Measurements from ENCODE around the gene COL23A1. TPM values are rescaled to one million over a fixed set of nuclear protein-coding genes. Genes with fewer than 3 reads are reported as not detected.
"Not testable (repeated sequence)": the region's sequence is repeated elsewhere in the genome, so short reads cannot be mapped to it uniquely, and the experiment has no call there.

COL23A1 gene
- total RNA-seq, 1 experiment from 2014 or later = not detected

DNA sequence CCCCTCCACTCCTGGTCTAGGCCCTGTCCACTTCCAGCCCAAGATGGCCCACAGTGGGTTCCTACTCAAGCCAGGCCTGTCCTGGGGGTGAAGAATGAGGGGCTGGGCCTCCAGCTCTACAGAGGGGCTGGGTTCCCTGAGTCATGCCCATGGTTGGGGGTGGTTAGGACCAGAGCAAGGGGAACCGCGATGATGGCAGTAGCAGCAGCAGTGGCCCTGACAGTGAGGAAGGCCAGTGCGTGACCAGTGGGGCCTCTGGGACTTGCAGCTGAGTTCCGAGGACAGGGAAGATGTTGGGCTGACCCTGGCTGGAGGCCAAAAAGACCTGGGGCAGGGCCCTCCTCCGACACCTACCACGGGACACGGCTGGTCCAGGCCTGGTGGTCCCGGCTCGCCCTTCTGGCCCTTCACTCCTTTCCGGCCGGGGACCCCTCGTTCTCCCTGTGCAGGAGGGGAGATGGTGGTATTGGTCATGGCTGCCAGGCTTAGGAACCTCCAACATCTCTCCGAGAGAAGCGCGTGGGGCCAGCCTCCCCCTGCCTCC lies 348.4 kb downstream of the COL23A1 start:
- H3K9me3 ChIP-seq (replicated peaks) = no peaks in the 10 kb centered on the region
- H3K4me3 ChIP-seq = no peak overlapping the region
- no peak for DNase-seq
- H3K4me1 ChIP-seq = no peaks in the 10 kb centered on the region
- H3K27me3 ChIP-seq = no peaks in the 10 kb centered on the region
- H3K36me3 ChIP-seq = no peaks in the 10 kb centered on the region
- no peak overlapping the region for H3K27ac ChIP-seq

- DNase-seq = no peak
- H3K27ac ChIP-seq = no peak overlapping the region
Measured at GRCh38 chr5:178241231-178241663, 348.9 kb downstream of the COL23A1 start.

GRCh38 chr5:178240766-178241165 lies 349.4 kb downstream of the COL23A1 start:
- DNase-seq = no peak
- Histone ChIP-seq H3K4me1 (no peaks in the 10 kb centered on the region), H3K27ac (no peak overlapping the region), H3K4me3 (no peak overlapping the region), H3K9me3 (replicated peaks) (no peaks in the 10 kb centered on the region), H3K36me3 (no peaks in the 10 kb centered on the region), H3K27me3 (no peaks in the 10 kb centered on the region)

More at GRCh38 chr5:178241231-178241663, 348.9 kb downstream of the COL23A1 start:
- no peaks in the 10 kb centered on the region for H3K27me3 ChIP-seq
- H3K4me3 ChIP-seq = no peak overlapping the region
- H3K9me3 ChIP-seq (replicated peaks) = no peaks in the 10 kb centered on the region
- no peaks in the 10 kb centered on the region for H3K4me1 ChIP-seq
- no peaks in the 10 kb centered on the region for H3K36me3 ChIP-seq

DNA sequence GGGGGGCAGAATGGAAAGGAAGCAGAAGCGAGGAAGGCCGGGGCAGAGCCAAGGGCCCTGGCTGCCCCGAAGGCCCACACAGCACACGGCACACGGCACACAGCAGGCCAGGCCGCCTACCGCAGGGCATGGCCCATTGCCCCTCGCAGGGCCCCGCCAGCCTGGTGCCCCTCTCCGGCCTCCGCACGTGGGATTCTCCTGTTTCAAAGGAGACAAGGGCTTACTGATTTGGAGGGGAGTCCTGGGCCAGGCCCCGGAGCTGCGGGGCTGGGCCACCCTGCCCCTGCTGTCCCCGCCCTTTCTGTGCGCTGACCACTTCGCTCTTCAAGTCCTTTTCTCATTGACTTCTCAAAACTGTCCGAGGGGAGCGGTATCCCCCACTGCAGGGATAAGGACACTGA lies 349.9 kb downstream of the COL23A1 start:
- H3K4me3 ChIP-seq = no peak overlapping the region
- H3K27me3 ChIP-seq = no peaks in the 10 kb centered on the region; the same call in 1 of the 2 replicates
- H3K27ac ChIP-seq = no peak overlapping the region
- H3K9me3 ChIP-seq (replicated peaks) = no peaks in the 10 kb centered on the region
- no peaks in the 10 kb centered on the region for H3K36me3 ChIP-seq
- no peaks in the 10 kb centered on the region for H3K4me1 ChIP-seq
- no peak for DNase-seq

DNA sequence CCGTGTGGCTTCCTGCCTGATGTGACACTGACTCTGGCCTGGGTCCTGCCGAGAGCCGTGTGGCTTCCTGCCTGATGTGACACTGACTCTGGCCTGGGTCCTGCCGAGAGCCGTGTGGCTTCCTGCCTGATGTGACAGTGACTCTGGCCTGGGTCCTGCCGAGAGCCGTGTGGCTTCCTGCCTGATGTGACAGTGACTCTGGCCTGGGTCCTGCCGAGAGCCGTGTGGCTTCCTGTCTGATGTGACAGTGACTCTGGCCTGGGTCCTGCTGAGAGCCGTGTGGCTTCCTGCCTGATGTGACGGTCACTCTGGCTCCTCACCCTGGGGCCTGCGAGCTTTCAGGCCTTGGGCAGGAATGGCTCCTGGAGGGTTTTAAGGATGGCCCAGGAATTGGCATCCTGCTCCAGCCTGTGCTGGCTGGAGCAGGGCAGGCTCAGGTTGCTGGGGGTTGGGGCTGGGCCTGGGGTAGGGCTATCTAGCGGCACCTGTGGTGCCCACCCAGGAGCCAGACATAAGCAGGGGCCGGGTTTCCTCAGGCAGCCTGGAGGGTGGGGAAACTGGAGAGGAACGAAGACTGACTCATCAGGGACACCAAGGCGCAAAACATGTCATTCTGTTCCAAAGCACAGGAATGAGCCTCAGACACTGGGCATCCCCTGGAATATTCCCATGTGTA lies 350.4 kb downstream of the COL23A1 start:
- not testable (repeated sequence) for H3K9me3 ChIP-seq (replicated peaks); H3K27ac ChIP-seq; H3K36me3 ChIP-seq; H3K27me3 ChIP-seq; DNase-seq; H3K4me1 ChIP-seq; H3K4me3 ChIP-seq

GRCh38 chr5:178238711-178239592 lies 351.2 kb downstream of the COL23A1 start:
- no peak for DNase-seq
- Histone ChIP-seq H3K36me3 (no peaks in the 10 kb centered on the region), H3K4me3 (no peak overlapping the region), H3K4me1 (no peaks in the 10 kb centered on the region), H3K27ac (no peak overlapping the region), H3K27me3 (no peaks in the 10 kb centered on the region; the same call in 1 of the 2 replicates), H3K9me3 (replicated peaks) (no peaks in the 10 kb centered on the region)

DNA sequence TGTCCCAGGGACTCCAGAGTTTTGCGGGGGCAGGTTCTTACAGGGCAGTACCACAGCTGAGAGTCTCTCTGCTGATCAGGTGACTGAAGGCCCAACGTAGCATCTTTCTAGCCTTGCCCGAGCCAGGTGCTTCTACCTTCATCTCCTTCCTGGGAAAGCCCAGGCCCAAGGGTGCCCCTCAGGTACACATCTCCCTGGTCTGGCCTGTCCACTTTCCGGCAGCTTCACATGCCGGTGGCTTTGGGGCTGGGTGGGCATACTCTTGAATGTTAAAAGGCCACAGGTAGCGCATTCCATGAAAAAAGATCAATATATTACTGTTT lies 351.9 kb downstream of the COL23A1 start:
- Histone ChIP-seq H3K4me1 (peaks cover 1% of the 10 kb centered on the region; the same call in 1 of the 2 replicates), H3K4me3 (no peak overlapping the region), H3K27me3 (no peaks in the 10 kb centered on the region; the same call in 1 of the 2 replicates), H3K36me3 (no peaks in the 10 kb centered on the region), H3K9me3 (replicated peaks) (no peaks in the 10 kb centered on the region), H3K27ac (no peak overlapping the region)
- DNase-seq = no peak

GRCh38 chr5:178237431-178238312 lies 352.5 kb downstream of the COL23A1 start:
- Histone ChIP-seq H3K4me1 (peaks cover 5% of the 10 kb centered on the region; the same call in 1 of the 2 replicates), H3K27ac (no peak overlapping the region), H3K9me3 (replicated peaks) (no peaks in the 10 kb centered on the region), H3K27me3 (no peaks in the 10 kb centered on the region; the same call in 1 of the 2 replicates), H3K36me3 (no peaks in the 10 kb centered on the region), H3K4me3 (no peak overlapping the region)
- DNase-seq = no peak

DNA sequence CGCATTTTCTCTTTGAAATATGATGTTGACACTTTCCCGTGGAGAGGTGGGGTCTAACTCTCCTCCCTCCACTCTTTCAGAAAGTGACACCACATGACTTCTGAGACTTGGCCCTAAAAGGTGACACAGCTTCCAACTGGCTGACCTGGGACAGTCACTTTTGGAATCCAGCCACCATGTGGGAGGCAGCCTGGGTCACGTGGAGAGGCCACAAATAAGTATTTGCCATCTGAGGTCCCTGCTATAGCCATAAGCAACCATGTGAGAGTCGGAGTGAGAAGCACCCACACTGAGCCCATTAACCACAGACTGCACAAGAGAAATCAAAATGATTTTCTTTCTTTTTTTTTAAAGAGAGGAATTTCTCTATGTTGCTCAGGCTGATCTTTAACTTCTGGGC lies 353.5 kb downstream of the COL23A1 start:
- no peaks in the 10 kb centered on the region for H3K36me3 ChIP-seq
- no peak for DNase-seq
- no peak overlapping the region for H3K27ac ChIP-seq
- H3K9me3 ChIP-seq (replicated peaks) = no peaks in the 10 kb centered on the region
- H3K4me1 ChIP-seq = peaks cover 5% of the 10 kb centered on the region; the same call in 1 of the 2 replicates
- H3K27me3 ChIP-seq = no peaks in the 10 kb centered on the region; the same call in 1 of the 2 replicates
- no peak overlapping the region for H3K4me3 ChIP-seq

- Histone ChIP-seq H3K9me3 (replicated peaks) (no peaks in the 10 kb centered on the region), H3K4me1 (peaks cover 5% of the 10 kb centered on the region; the same call in 1 of the 2 replicates)
- DNase-seq = no peak
Measured at GRCh38 chr5:178236126-178236525, 354.1 kb downstream of the COL23A1 start.

GRCh38 chr5:178235588-178235974 lies 354.6 kb downstream of the COL23A1 start:
- no peak overlapping the region for H3K4me3 ChIP-seq
- H3K36me3 ChIP-seq = peaks cover 3% of the 10 kb centered on the region; the same call in 1 of the 2 replicates
- H3K9me3 ChIP-seq (replicated peaks) = no peaks in the 10 kb centered on the region
- H3K4me1 ChIP-seq = peaks cover 5% of the 10 kb centered on the region; the same call in 1 of the 2 replicates
- no peak overlapping the region for H3K27ac ChIP-seq
- H3K27me3 ChIP-seq = no peaks in the 10 kb centered on the region; the same call in 1 of the 2 replicates
- no peak for DNase-seq

More at GRCh38 chr5:178236126-178236525, 354.1 kb downstream of the COL23A1 start:
- no peak overlapping the region for H3K4me3 ChIP-seq
- H3K27me3 ChIP-seq = no peaks in the 10 kb centered on the region; the same call in 1 of the 2 replicates
- H3K36me3 ChIP-seq = no peaks in the 10 kb centered on the region
- H3K27ac ChIP-seq = no peak overlapping the region

- DNase-seq = peak; percentile 72 to 88
- peaks cover 9% of the 10 kb centered on the region for H3K36me3 ChIP-seq
- H3K9me3 ChIP-seq (replicated peaks) = no peaks in the 10 kb centered on the region
- H3K4me1 ChIP-seq = peaks cover 5% of the 10 kb centered on the region; the same call in 1 of the 2 replicates
- no peak overlapping the region for H3K4me3 ChIP-seq
- H3K27ac ChIP-seq = no peak overlapping the region
- H3K27me3 ChIP-seq = no peaks in the 10 kb centered on the region; the same call in 1 of the 2 replicates
Measured at GRCh38 chr5:178234750-178235587, 355.2 kb downstream of the COL23A1 start.

GRCh38 chr5:178234121-178234749 lies 356.0 kb downstream of the COL23A1 start:
- peaks cover 5% of the 10 kb centered on the region; the same call in 1 of the 2 replicates for H3K4me1 ChIP-seq

More at GRCh38 chr5:178234121-178234749, 356.0 kb downstream of the COL23A1 start:
- DNase-seq = no peak
- Histone ChIP-seq H3K27ac (no peak overlapping the region), H3K4me3 (no peak overlapping the region), H3K36me3 (peaks cover 16% of the 10 kb centered on the region), H3K9me3 (replicated peaks) (no peaks in the 10 kb centered on the region), H3K27me3 (no peaks in the 10 kb centered on the region; the same call in 1 of the 2 replicates)
